ENCODE data around the gene MC1R.

DNA sequence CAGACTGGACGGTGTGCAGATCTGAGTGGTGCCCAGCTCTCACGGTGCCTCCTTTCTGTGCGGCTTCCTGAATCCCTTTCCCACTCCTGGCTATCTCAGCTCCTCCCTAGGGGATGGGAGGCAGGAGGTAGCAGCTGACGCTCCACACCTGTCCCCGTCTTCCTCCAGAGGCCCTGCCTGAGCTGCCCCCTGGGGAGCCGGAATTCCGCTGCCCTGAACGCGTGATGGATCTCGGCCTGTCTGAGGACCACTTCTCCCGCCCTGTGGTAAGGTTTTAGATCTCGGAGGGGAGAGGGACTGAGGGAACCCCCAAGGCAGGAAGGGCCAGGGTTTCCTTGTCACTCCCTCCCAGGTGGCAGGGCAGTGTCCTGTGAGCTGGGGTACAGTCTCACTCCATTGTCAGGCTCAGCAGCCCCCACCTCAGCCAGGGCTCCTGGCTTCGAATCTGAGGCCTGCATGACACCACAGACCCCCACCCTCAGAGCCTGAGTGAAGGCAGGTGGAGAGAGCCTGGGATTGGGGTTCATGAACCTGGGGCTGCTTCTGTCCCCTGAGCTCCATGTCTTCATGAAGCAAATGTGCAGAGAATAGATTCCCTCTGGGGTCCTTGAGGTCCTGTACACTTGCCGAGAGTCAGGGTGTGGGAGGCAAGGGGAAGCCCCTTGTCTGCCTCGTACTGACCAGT lies 36.5 kb downstream of the MC1R start:
- TF ChIP-seq, protein P1, sequence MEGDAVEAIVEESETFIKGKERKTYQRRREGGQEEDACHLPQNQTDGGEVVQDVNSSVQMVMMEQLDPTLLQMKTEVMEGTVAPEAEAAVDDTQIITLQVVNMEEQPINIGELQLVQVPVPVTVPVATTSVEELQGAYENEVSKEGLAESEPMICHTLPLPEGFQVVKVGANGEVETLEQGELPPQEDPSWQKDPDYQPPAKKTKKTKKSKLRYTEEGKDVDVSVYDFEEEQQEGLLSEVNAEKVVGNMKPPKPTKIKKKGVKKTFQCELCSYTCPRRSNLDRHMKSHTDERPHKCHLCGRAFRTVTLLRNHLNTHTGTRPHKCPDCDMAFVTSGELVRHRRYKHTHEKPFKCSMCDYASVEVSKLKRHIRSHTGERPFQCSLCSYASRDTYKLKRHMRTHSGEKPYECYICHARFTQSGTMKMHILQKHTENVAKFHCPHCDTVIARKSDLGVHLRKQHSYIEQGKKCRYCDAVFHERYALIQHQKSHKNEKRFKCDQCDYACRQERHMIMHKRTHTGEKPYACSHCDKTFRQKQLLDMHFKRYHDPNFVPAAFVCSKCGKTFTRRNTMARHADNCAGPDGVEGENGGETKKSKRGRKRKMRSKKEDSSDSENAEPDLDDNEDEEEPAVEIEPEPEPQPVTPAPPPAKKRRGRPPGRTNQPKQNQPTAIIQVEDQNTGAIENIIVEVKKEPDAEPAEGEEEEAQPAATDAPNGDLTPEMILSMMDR (IDR thresholded peaks at IDR 0.05; ENCODE audit: low read depth, low read length, missing input control) = no peak
- TF ChIP-seq JUND (IDR thresholded peaks at IDR 0.05) = no peak
- TF ChIP-seq, protein P2, sequence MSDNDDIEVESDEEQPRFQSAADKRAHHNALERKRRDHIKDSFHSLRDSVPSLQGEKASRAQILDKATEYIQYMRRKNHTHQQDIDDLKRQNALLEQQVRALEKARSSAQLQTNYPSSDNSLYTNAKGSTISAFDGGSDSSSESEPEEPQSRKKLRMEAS (IDR thresholded peaks at IDR 0.05) = no peak
- TF ChIP-seq TAF1 (conservative IDR thresholded peaks at IDR 0.05) = no peak
- no peak for TF ChIP-seq YY1 (IDR thresholded peaks at IDR 0.05)
